Vagina (tissue), 2 donors: Measurements from ENCODE around the gene VPREB3.

Source experiments
- CTCF ChIP-seq, 3 experiments: fragments of 450-650 bp in 2 of 3; fragments of 200-600 bp in 1 of 3; sonication (generic) in 1 of 3; IDR thresholded peaks; one replicate each; pipeline ENCODE4 v1.5.1; 2017 to 2019; ENCODE audit warnings: antibody characterized with exemption in 3 of 3, mild to moderate bottlenecking in 2 of 3, moderate library complexity in 2 of 3
- POLR2AphosphoS5 ChIP-seq, 2 donors: sonication (generic); formaldehyde crosslinking; IDR thresholded peaks; one replicate each; pipeline ENCODE4 v1.9.0; 2017; ENCODE audit warnings: antibody characterized with exemption in 2 of 2, mild to moderate bottlenecking in 2 of 2, low read depth in 1 of 2; ENCODE audit not compliant: insufficient read depth in 1 of 2

- no peak for TF ChIP-seq CTCF (IDR thresholded peaks at IDR 0.05)
- no peak for TF ChIP-seq POLR2AphosphoS5 (IDR thresholded peaks at IDR 0.05; ENCODE audit: insufficient read depth in 1 of 2, low read depth in 1 of 2)
Measured at GRCh38 chr22:23743303-23743705, 10.9 kb downstream of the VPREB3 start.
